IMR-90 (cell line): ENCODE measurements around the gene RAB9A.

Experiments
- BHLHE40 ChIP-seq: fragments of 150-350 bp; IDR thresholded peaks from 2 replicates; pipeline ENCODE4 v1.6.1; 2016; ENCODE audit warnings: mild to moderate bottlenecking, low read depth, low read length
- CEBPB ChIP-seq: IDR thresholded peaks from 2 replicates; pipeline ENCODE4 v1.6.1; 2012; ENCODE audit warnings: low read depth, low read length, improper control_type of control experiment
- CHD1 ChIP-seq: IDR thresholded peaks from 2 replicates; pipeline ENCODE4 v1.6.1; 2012; ENCODE audit warnings: low read depth, low read length, improper control_type of control experiment
- MAZ ChIP-seq: IDR thresholded peaks from 2 replicates; pipeline ENCODE4 v1.6.1; 2012; ENCODE audit warnings: low read depth, mild to moderate bottlenecking, low read length, improper control_type of control experiment, moderate library complexity, borderline replicate concordance
- POLR2A ChIP-seq: IDR thresholded peaks from 2 replicates; pipeline ENCODE4 v1.6.1; 2012; ENCODE audit warnings: mild to moderate bottlenecking, low read depth, low read length
- RAD21 ChIP-seq: IDR thresholded peaks from 2 replicates; pipeline ENCODE4 v1.6.1; 2012; ENCODE audit warnings: low read length, improper control_type of control experiment
- RFX5 ChIP-seq: IDR thresholded peaks from 2 replicates; pipeline ENCODE4 v1.8.0; 2012; ENCODE audit warnings: low read depth, mild to moderate bottlenecking, low read length, moderate library complexity
- SMC3 ChIP-seq: fragments of 150-350 bp; IDR thresholded peaks from 2 replicates; pipeline ENCODE4 v1.6.1; 2016; ENCODE audit warnings: low read depth, mild to moderate bottlenecking, antibody characterized with exemption, low read length, moderate library complexity
- TF ChIP-seq, protein P1 (sequence below): conservative IDR thresholded peaks from 2 replicates; pipeline ENCODE4 v1.5.1; 2012; ENCODE audit warnings: mild to moderate bottlenecking, low read depth, low read length, improper control_type of control experiment
- TF ChIP-seq, protein P2 (sequence below): fragments of 150-350 bp; IDR thresholded peaks from 2 replicates; pipeline ENCODE4 v1.6.1; 2016; ENCODE audit warnings: low read depth, mild to moderate bottlenecking, low read length, moderate library complexity, borderline replicate concordance

DNA sequence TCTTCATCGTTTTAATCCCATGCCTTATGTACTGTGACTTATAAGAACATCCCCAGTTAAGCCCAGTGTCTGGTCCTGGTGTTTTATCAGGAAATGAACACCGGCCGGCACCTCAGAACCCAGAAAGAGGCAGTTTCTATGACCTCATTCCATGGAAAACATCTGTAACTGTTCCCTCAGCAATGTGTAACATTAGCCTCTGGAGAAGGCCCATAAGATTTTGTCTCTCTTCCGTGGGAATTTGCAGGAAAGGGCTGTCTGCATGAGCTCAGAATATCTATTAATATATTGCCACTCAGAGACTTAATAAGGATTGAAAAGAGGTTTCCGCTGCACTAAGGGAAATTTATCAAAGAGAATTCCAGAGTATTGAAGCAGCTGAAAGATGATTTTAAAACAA, 39.1 kb upstream of the RAB9A start:
- TF ChIP-seq, protein P1, sequence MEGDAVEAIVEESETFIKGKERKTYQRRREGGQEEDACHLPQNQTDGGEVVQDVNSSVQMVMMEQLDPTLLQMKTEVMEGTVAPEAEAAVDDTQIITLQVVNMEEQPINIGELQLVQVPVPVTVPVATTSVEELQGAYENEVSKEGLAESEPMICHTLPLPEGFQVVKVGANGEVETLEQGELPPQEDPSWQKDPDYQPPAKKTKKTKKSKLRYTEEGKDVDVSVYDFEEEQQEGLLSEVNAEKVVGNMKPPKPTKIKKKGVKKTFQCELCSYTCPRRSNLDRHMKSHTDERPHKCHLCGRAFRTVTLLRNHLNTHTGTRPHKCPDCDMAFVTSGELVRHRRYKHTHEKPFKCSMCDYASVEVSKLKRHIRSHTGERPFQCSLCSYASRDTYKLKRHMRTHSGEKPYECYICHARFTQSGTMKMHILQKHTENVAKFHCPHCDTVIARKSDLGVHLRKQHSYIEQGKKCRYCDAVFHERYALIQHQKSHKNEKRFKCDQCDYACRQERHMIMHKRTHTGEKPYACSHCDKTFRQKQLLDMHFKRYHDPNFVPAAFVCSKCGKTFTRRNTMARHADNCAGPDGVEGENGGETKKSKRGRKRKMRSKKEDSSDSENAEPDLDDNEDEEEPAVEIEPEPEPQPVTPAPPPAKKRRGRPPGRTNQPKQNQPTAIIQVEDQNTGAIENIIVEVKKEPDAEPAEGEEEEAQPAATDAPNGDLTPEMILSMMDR, result no peak
- TF ChIP-seq CEBPB, result no peak
- no peak for TF ChIP-seq RFX5
- no peak for TF ChIP-seq MAZ
- TF ChIP-seq POLR2A, result no peak
- TF ChIP-seq CHD1, result no peak
- no peak for TF ChIP-seq RAD21
- no peak for TF ChIP-seq SMC3
- TF ChIP-seq BHLHE40, result no peak
- TF ChIP-seq, protein P2, sequence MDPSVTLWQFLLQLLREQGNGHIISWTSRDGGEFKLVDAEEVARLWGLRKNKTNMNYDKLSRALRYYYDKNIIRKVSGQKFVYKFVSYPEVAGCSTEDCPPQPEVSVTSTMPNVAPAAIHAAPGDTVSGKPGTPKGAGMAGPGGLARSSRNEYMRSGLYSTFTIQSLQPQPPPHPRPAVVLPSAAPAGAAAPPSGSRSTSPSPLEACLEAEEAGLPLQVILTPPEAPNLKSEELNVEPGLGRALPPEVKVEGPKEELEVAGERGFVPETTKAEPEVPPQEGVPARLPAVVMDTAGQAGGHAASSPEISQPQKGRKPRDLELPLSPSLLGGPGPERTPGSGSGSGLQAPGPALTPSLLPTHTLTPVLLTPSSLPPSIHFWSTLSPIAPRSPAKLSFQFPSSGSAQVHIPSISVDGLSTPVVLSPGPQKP, result no peak
